Placental pericyte (primary cell): Measurements from ENCODE around the gene TNRC6B. TPM values are rescaled to one million over a fixed set of nuclear protein-coding genes. Genes with fewer than 3 reads are reported as not detected.

Experiments
- total RNA-seq: library from RNA; depleted of rRNA; stranded (reverse); fragments of >200 nt; gene quantifications from 2 replicates; pipeline ENCODE4 v1.2.3, GENCODE V29; 2012

Gene TNRC6B, protein sequence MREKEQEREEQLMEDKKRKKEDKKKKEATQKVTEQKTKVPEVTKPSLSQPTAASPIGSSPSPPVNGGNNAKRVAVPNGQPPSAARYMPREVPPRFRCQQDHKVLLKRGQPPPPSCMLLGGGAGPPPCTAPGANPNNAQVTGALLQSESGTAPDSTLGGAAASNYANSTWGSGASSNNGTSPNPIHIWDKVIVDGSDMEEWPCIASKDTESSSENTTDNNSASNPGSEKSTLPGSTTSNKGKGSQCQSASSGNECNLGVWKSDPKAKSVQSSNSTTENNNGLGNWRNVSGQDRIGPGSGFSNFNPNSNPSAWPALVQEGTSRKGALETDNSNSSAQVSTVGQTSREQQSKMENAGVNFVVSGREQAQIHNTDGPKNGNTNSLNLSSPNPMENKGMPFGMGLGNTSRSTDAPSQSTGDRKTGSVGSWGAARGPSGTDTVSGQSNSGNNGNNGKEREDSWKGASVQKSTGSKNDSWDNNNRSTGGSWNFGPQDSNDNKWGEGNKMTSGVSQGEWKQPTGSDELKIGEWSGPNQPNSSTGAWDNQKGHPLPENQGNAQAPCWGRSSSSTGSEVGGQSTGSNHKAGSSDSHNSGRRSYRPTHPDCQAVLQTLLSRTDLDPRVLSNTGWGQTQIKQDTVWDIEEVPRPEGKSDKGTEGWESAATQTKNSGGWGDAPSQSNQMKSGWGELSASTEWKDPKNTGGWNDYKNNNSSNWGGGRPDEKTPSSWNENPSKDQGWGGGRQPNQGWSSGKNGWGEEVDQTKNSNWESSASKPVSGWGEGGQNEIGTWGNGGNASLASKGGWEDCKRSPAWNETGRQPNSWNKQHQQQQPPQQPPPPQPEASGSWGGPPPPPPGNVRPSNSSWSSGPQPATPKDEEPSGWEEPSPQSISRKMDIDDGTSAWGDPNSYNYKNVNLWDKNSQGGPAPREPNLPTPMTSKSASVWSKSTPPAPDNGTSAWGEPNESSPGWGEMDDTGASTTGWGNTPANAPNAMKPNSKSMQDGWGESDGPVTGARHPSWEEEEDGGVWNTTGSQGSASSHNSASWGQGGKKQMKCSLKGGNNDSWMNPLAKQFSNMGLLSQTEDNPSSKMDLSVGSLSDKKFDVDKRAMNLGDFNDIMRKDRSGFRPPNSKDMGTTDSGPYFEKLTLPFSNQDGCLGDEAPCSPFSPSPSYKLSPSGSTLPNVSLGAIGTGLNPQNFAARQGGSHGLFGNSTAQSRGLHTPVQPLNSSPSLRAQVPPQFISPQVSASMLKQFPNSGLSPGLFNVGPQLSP (N-terminal part only)
- total RNA-seq = 15.5 and 27.6 TPM in 2 replicates

DNA sequence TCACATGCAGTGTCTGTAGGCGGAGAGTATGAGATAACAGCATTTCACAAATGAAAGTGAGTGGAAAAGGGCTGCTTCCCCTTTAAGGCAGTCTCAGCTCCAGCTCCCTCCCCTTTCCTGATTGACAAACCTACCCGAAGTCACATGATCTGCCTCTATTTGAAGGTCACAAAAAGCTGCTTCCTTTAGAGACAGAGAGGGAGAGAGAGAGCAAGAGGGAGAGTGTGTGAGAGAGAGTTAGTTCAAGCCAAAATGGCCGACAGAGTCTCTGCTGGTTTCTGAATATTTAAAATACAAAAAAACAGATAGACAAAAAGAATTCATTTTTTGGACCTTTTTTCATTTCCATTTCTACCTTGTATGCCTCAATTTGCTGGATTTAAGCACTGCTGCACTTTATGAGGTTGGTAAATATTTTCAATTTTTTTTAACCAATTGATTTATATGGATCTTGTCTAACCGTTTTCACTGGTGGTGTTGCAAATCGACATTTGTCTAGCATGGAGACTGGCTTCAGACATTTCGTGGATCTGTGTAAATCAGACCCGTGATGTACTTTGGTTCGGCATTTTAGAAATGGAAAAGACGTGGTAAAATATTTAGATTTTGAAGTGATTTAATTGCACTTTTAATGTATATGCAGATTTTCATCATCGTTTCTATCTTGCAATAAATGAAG lies at the start of gene TNRC6B:
Gene TNRC6B, plus strand, starts transcription at position 188 of the 679 bp plus-strand sequence. Its CDS starts 211 bp downstream, at position 399.

DNA sequence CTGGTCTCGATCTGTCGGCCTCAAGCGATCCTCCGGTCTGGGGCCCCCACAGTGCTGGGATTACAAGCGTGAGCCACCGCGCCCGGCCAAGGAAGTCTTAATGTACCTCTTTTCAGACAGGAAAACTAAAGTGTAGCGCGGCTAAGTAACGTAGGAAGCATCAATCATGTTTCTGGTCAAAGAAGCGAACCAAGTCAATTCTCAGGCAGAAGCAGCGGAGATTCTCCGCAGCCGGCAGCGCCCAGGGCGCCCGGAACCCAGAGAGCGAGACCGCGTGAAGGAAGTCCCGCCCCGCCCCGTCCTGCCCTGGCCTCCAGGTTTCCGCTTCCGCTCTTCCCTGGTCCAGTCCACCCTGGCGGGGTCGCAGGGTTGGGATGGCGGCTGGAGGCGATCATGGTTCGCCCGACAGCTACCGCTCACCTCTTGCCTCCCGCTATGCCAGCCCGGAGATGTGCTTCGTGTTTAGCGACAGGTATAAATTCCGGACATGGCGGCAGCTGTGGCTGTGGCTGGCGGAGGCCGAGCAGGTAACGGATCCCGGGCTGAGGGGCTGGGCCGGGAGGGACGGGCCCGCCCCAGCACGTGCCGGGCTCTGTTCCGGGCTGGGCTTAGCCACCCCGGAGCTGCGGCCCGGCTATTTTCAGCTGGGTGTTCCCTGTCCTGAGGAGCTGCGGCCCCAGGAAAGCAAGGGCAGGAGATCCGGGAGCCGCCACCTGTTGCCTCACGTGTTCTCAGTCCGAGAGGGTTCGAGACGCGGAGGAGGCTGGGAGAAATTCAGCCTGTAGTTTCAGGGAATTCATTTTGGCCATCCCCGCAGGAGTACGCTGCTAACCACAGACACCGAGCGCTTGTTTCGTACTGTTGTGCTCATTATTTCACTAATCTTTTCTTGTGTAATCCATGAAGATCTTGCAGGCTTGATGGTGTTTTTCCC lies 168.7 kb downstream of the TNRC6B start, which contains the start of gene ADSL:
Gene ADSL, plus strand, starts transcription at position 316 of the 934 bp plus-strand sequence. Its CDS starts 59 bp downstream, at position 375.

Other genes with a start within 250 kb of the TNRC6B start
- gene TMA7B, start 217.5 kb upstream of the TNRC6B start, total RNA-seq = not detected in 2 replicates
- under 0.01 TPM in 1 of 2 replicates, not detected in the other for gene FAM83F, start 183.0 kb upstream of the TNRC6B start, total RNA-seq
- gene ADSL, start 168.6 kb downstream of the TNRC6B start, total RNA-seq = 123 and 156 TPM in 2 replicates
- 43.1 and 55.6 TPM in 2 replicates for gene SGSM3, start 192.7 kb downstream of the TNRC6B start, total RNA-seq